ENCODE results near the gene GATA1.

GATA1 gene

GRCh38 chrX:48769230-48769629 lies 17.2 kb upstream of the GATA1 start (continued):
- no peak for TF ChIP-seq GLIS3 (CRISPR knock-in tag; IDR thresholded peaks at IDR 0.05)

- TF ChIP-seq ZC3H10 (CRISPR knock-in tag; IDR thresholded peaks at IDR 0.05), result no peak
- no peak for TF ChIP-seq RARB (CRISPR knock-in tag; IDR thresholded peaks at IDR 0.05)
- TF ChIP-seq TSHZ2 (CRISPR knock-in tag; IDR thresholded peaks at IDR 0.05), result no peak
- TF ChIP-seq OSR1 (CRISPR knock-in tag; IDR thresholded peaks at IDR 0.05), result no peak
- no peak for TF ChIP-seq CSDC2 (CRISPR knock-in tag; IDR thresholded peaks at IDR 0.05)
- no peak for TF ChIP-seq ZNF70 (CRISPR knock-in tag; IDR thresholded peaks at IDR 0.05)
- no peak for TF ChIP-seq ZFP30 (CRISPR knock-in tag; IDR thresholded peaks at IDR 0.05)
- no peak for TF ChIP-seq TCF4 (CRISPR knock-in tag; IDR thresholded peaks at IDR 0.05; ENCODE audit: borderline replicate concordance)
- TF ChIP-seq POU6F1 (CRISPR knock-in tag; IDR thresholded peaks at IDR 0.05; ENCODE audit: borderline replicate concordance, low read depth), result no peak
- no peak for TF ChIP-seq ISL1 (CRISPR knock-in tag; IDR thresholded peaks at IDR 0.05)
- ATAC-seq, result no peak
Observed at GRCh38 chrX:48770296-48770695, 16.1 kb upstream of the GATA1 start.

- no peak for TF ChIP-seq TSHZ2 (CRISPR knock-in tag; IDR thresholded peaks at IDR 0.05)
- no peak for TF ChIP-seq BACH2 (CRISPR knock-in tag; IDR thresholded peaks at IDR 0.05; ENCODE audit: borderline replicate concordance)
- no peak for TF ChIP-seq SNAI2 (CRISPR knock-in tag; IDR thresholded peaks at IDR 0.05)
- TF ChIP-seq ZC3H10 (CRISPR knock-in tag; IDR thresholded peaks at IDR 0.05), result no peak
- no peak for TF ChIP-seq PPARA (CRISPR knock-in tag; IDR thresholded peaks at IDR 0.05; ENCODE audit: borderline replicate concordance)
- no peak for TF ChIP-seq OSR1 (CRISPR knock-in tag; IDR thresholded peaks at IDR 0.05)
- TF ChIP-seq POU6F1 (CRISPR knock-in tag; IDR thresholded peaks at IDR 0.05; ENCODE audit: borderline replicate concordance, low read depth), result no peak
- TF ChIP-seq, protein P1, sequence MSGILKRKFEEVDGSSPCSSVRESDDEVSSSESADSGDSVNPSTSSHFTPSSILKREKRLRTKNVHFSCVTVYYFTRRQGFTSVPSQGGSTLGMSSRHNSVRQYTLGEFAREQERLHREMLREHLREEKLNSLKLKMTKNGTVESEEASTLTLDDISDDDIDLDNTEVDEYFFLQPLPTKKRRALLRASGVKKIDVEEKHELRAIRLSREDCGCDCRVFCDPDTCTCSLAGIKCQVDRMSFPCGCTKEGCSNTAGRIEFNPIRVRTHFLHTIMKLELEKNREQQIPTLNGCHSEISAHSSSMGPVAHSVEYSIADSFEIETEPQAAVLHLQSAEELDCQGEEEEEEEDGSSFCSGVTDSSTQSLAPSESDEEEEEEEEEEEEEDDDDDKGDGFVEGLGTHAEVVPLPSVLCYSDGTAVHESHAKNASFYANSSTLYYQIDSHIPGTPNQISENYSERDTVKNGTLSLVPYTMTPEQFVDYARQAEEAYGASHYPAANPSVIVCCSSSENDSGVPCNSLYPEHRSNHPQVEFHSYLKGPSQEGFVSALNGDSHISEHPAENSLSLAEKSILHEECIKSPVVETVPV (CRISPR knock-in tag; IDR thresholded peaks at IDR 0.05), result no peak
- no peak for TF ChIP-seq ISL1 (CRISPR knock-in tag; IDR thresholded peaks at IDR 0.05)
- TF ChIP-seq, protein P2, sequence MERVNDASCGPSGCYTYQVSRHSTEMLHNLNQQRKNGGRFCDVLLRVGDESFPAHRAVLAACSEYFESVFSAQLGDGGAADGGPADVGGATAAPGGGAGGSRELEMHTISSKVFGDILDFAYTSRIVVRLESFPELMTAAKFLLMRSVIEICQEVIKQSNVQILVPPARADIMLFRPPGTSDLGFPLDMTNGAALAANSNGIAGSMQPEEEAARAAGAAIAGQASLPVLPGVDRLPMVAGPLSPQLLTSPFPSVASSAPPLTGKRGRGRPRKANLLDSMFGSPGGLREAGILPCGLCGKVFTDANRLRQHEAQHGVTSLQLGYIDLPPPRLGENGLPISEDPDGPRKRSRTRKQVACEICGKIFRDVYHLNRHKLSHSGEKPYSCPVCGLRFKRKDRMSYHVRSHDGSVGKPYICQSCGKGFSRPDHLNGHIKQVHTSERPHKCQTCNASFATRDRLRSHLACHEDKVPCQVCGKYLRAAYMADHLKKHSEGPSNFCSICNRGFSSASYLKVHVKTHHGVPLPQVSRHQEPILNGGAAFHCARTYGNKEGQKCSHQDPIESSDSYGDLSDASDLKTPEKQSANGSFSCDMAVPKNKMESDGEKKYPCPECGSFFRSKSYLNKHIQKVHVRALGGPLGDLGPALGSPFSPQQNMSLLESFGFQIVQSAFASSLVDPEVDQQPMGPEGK (CRISPR knock-in tag; IDR thresholded peaks at IDR 0.05; ENCODE audit: borderline replicate concordance), result no peak
- no peak for TF ChIP-seq ZFP3 (CRISPR knock-in tag; IDR thresholded peaks at IDR 0.05)
- no peak for TF ChIP-seq TCF4 (CRISPR knock-in tag; IDR thresholded peaks at IDR 0.05; ENCODE audit: borderline replicate concordance)
- TF ChIP-seq ZNF8 (CRISPR knock-in tag; IDR thresholded peaks at IDR 0.05), result no peak
- no peak for TF ChIP-seq ZNF70 (CRISPR knock-in tag; IDR thresholded peaks at IDR 0.05)
- TF ChIP-seq ESRRG (CRISPR knock-in tag; IDR thresholded peaks at IDR 0.05), result no peak
- ATAC-seq, result no peak
Observed at GRCh38 chrX:48772602-48773001, 13.8 kb upstream of the GATA1 start.

Data from SK-N-SH treated with all-trans-retinoic acid at 6 μM for 48 hours (cell line).